ACHN (cell line): ENCODE results near the gene FGD4.

Experiments
- DNase-seq: peaks from one replicate; pipeline ENCODE4 v3.0.0-alpha.2; 2015
- in situ Hi-C: cut with HindIII; loops from 2 replicates; pipeline ENCODE4 v1.10.0; 2017; ENCODE audit warnings: low sequenced_read_pairs, low pct_ligation_motif_present, low pct_unique_long_range_greater_than_20kb

FGD4 gene

DNA sequence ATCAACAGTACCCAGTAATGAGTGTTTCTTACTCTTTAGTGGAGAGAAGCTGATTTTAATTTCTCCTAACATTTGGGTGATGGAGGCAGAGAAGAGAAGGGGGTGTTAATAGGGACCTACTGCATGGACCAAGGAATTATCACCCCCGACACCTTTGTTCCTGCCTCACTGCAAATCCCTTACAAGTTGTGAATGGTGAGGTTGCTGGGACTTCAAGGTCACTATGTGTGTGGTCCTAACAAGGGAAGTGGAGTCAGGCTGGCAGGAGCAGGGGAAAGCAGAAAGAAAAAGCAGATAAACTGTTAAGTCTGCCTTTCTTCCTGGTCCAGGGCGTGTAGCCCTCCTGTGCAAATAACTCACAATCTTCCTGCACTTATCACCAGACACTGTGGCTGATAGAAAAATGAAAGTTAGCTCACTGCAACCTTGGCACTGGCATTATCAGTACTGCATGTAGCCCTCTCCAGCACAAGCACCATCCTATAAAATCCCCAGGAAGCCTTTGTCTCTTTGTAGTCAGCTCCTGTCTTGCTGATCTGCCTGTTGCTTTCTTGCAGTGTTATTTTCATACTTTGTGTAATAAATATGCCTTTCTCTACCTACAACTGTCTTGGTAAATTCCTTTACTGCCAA, 167.4 kb downstream of the FGD4 start:
- in situ Hi-C loops, result no loop called here
- DNase-seq, result no peak

DNA sequence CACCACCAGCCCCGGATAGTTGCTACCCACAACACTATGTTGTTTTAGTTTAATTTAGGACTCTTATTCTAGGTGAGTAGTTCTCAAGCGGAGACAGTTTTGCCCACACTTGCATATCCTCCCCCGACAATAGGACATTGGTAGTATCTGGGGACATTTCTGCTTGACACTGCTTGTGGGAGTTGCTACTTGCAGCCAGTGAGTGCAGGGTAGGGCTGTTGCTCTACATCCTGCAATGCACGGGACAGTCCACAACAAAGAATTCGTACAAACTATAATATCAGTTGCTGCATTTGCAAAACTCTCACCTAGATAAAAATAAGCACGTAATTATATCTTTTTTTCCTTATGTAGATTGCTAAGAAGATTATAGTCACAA, 167.9 kb downstream of the FGD4 start:
- in situ Hi-C loops, result no loop called here
- no peak for DNase-seq

DNA sequence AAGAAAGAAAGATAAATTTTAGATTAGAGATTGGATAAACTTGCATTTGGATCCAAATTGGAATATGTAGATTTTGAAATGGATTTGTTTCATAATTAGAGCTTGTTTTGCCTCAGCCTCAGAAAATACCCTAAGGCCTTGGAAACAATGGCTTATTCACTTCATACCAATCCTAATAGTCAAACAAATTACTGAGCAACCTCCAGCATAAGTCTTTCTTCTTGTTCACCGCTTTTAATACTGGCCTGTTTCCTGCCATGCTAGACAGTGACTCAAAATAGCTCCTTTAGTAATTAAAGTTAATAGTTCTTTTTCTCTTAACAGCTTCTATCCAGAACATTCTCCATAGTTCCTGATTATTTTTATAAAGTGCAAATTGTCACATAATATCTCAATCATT, 168.9 kb downstream of the FGD4 start:
- in situ Hi-C loops, result no loop called here
- peak; percentile 25 for DNase-seq

DNA sequence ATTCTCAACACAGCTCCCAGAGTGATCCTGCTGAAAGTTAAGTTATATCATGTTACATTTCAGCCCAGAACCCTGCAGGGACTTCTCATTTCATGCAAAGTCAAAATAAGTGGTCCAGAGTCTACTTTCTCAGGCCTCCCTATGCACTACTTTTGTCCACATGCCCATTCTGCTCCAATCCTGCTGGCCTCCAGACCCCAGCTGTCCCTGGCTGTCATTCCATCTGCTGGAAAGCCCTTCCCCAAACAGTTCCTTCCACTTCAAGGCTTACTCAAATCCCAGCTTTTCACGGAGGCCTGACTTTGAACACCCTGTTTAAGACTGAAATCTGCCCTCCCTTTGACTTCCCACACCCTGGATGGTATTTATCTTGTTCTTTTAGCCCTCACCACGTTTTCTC, 169.9 kb downstream of the FGD4 start:
- DNase-seq, result no peak
- in situ Hi-C loops, result no loop called here

DNA sequence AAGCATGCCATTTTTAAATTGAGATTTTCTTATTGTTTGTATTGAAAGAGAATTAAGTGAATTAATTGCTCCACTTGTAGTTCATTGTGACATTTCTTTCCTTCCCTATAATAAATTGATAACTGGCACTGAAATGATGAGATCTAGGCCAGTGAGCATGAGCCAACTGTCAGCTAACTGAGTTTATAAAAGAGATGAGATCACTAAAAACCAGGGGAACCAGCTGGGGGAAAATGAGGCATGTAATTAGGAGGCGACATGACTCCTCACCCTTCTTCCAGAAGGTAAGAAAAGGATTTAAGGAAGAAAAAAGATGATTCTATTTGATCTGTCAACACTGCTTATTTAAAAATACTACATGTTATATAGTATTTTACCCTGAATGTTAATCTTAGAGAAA, 175.2 kb downstream of the FGD4 start:
- no peak for DNase-seq
- in situ Hi-C loops, result no loop called here

DNA sequence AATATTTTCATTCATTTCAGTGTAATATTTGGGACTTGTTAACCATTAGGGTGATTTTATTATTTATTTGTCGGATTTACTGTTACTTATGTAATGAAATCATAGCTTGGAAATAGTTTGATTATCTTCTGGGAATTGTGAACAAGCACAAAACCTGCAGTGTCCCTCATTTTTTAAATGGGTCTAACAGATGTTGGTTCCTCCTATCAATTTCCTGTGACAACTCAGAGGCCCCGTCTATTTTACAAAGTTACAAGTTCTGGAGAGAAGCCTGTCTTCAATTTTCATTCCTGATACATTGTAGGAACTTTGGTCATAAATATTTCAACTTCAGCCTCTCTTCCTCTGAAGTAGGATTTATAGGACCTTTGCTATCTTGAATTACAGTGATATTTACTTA, 178.0 kb downstream of the FGD4 start:
- DNase-seq, result no peak
- in situ Hi-C loops, result no loop called here

DNA sequence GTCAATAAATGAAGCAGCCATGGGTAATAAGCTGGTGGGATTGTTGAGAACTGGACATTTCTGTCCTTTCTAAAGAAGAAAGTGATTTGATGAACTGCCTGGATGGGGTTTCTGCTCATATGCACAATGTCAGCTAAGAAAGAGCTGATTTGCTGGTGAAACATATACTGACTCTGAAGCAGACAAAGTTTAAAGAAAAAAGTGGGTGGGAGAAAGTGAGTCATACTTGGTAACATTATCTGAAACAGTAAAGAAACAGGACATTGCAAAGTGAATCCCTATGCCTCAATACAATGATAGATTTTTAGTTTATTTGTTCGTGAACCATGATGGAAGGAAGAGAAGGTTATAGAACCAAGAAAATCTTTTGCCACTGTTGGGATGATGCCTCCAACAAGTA, 184.2 kb downstream of the FGD4 start:
- no peak for DNase-seq
- in situ Hi-C loops, result no loop called here

DNA sequence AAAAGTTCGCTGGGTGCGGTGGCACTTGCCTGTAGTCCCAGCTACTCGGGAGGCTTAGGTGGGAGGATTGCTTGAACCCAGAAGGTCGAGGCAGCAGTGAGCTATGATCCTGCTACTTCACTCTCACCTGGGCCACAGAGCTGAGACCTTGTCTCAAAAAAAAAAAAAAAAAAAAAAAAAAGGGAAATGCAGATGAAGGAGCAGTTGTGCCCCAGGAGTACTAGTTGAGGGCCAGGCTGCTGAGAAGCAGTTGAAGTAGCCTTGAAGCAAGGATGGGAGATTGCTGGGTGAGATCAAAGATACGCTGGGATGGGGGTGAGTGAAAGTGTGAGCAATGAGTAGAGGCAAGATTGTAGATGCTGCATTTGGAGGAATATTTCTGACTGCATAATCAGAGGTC, 186.3 kb downstream of the FGD4 start:
- in situ Hi-C loops, result no loop called here
- no peak for DNase-seq

DNA sequence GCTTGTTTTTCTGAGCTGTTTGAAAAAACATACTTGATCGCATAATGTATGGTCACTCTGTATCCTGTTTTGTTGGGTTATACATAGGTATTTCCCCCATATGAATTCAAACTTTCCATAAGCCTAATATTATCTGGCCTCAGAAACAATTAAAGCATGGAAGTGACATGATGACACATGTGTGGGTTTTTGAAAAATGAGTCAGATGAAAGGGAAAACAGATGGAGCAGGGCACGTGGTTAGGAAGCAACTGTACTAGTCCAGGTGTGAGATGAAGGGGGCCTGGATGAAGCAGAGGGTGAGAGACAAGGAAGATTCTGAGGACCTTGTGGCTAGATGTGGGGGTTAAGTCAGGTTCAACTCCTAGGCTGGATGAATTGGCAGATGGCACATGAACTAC, 187.0 kb downstream of the FGD4 start:
- DNase-seq, result peak; percentile 32
- in situ Hi-C loops, result no loop called here

DNA sequence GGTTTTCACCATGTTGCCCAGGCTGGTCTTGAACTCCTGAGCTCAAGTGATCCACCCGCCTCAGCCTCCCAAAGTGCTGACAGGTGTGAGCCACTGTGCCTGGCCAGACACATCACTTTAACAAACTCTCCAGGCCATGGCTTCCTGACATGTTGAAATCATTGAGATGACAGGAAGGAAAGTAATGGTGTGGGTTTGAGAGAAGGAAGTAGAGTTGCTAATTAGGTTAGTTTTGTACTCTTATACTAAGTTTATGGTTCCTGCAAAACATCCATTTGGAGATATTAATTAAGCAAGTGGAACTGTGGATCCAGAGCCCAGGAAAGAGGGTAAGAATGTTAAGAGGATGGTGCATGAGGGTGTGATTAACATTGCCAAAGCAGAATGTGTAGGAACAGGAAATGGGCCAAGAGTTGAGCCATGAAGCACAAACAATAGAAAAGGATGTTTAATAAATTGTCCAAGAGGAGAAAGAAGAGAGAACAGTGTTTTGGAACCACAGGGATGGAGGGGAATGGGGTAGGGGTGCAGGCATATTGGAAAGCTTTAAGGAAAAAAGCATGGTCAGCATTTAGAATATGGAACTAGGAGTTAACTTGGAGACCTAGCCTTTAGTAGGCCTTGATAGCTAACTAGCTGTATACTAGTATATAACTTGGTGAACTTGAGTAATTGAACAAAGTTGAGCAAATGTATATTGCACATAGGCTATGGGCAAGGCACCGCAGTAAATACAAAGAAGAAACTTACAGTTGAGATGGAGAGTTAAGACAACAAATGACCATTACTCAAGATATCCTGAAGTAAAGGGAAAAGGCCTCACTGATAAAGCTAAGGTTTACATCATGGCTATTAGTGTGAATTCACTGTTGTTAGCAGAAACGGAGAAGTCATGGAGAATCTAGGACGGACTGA, 188.5 kb downstream of the FGD4 start:
- in situ Hi-C loops, result no loop called here
- no peak for DNase-seq

DNA sequence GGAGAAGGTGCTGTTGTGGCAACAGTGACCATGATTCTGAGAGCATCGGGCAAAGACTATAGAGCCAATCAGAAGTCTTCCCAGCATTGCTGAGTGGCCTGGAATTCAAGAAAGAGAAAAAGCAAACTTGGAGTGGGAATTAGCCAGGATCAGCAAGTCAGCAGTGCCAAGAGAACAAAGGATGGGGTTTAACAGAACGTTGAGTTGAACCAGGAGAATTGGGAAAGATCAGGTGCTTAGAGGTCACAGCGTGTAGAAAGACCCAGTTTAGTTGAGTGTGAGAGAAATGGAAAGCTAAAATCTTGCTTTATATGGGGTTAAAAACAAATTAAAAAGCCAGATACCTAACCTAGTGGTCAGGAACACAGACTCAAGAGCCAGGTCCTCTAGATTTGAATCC, 189.2 kb downstream of the FGD4 start:
- in situ Hi-C loops, result no loop called here
- DNase-seq, result no peak

DNA sequence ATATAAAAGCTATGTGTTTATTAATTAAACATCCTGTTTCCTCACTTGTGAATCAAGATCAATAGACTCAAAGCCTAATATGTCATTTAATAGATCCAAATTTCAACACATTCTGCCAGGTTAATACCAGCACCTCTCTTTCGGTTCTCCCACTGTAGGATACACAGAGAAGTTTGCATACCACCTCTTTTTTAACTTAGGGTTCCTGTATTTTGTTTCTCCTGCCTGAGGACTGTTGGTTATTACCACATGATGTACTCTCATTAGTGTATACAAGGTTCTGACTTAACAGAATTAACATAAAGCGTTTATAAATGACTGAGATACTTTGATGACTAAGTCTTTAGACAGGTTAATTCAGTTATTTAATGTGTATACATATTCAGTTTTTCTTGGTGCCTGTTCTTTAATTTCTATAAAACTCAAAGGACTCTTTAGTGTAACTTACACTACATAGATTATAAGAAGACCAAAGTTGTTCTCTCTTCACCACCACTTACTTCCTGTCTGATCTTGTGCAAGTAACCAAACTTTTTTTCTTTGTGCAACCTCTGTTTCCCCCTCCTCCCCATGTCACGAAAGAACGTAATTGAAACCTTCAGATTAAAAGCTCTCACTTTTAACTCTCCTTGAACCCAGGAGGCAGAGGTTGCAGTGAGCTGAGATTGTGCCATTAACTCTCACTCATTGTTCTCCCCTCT, 190.0 kb downstream of the FGD4 start:
- in situ Hi-C loops, result no loop called here
- DNase-seq, result no peak

DNA sequence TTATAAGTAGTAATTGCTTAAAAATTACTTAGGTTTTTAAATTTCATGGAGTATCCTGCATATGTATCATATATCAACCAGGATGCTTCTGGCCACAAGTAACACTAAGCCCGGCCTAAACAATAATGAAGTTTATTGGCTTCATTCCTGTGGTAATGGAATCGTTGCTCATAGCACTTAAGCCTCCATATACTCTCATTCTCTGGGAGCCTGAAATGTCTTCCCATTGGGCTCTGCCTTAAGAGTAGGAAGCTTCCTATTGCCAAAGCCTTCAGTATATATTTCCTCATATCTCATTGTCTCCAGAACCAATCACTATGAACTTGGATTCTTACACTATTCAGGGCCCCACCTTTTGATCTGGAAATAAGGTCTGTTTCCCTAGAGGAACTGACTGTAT, 195.9 kb downstream of the FGD4 start:
- DNase-seq, result no peak
- in situ Hi-C loops, result no loop called here

DNA sequence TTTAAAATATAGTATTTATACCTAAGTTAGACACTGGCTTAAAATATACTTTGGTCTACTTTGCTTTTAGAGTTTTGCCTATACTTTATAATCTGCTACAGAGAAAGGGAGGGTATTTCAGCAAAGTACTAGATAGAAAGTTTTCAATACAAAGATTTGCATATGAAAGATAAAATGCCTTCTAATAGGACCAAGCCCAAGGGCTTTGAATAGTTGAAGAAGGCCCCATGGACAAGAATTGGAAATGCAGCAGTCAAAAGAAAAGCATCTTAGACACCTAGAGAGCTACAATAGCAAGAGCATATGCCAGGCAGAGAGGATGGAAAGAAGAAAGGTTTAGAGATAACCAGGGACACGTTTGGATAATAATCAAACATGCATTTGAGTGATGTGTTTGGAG, 196.7 kb downstream of the FGD4 start:
- no peak for DNase-seq
- in situ Hi-C loops, result no loop called here

DNA sequence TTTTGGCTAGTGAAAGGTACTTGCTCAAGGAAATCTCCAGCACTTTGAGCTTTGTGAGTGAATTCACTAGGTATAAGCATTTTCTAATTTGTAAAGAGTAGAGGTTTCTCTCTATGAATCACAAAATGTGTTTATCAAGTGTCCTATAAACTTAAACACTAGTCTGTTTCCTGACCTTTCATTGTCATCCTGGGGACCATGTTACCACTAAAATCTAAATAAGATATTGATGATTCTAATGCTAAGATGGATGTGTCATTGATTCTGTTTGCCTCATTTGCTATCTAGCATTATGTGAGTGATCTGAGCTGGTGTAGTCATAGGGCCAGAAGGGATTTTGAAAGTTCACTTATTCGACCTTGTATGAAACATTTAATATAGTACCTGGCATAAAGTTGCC, 199.3 kb downstream of the FGD4 start:
- in situ Hi-C loops, result no loop called here
- no peak for DNase-seq

DNA sequence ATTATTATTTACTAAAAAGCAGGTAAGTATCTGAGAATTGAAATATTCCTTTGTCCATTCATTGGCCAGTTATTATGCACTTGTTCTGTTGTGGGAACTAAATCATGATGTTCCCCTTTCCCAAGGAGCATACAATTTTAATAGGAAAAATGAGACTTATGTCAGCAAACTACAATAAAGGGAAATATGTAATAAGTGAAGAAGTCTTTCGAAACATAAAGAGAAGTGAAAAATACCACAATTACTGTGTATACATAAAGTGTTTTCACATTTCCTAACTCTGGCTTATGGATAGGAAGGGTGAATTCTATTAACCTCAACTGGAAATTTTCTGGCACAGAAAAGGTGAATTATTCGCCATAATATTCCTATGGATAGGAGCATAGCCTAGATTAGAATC, 201.3 kb downstream of the FGD4 start:
- DNase-seq, result no peak
- in situ Hi-C loops, result no loop called here

DNA sequence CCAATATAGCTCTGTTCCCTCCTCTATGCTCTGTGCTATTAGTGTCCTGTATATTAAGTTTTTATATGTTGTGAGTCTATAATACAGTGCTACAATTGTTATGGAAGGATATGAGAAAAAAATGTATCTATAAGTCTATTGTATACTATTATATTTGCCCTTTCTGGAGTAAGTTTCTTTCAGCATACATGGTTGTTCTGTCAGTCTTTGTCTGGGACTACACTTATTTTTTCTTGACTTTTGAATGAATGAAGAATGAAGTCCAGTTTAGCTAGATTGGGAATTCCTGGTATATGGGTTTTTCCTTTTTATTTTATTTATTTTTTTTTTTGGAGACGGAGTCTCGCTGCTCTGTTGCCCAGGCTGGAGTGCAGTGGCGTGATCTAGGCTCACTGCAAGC, 203.7 kb downstream of the FGD4 start:
- no peak for DNase-seq
- in situ Hi-C loops, result no loop called here

DNA sequence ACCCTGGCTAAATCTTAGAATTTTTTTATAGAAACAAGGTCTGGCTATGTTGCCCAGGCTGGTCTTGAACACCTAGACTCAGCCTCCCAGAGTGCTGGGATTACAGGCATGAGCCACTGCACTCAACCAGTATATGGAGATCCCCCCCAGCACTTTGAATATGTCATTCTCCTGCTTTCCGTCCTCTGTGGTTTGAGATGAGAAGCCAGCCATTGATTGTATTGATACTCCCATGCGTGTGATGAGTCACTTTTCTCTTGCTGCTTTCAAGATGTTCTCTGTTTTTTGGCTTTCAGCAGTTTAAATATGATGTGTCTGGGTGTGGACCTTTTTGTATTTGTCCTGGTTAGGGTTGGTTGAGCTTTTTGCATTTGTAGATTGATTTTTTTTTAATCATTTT, 204.5 kb downstream of the FGD4 start:
- DNase-seq, result no peak
- in situ Hi-C loops, result no loop called here

DNA sequence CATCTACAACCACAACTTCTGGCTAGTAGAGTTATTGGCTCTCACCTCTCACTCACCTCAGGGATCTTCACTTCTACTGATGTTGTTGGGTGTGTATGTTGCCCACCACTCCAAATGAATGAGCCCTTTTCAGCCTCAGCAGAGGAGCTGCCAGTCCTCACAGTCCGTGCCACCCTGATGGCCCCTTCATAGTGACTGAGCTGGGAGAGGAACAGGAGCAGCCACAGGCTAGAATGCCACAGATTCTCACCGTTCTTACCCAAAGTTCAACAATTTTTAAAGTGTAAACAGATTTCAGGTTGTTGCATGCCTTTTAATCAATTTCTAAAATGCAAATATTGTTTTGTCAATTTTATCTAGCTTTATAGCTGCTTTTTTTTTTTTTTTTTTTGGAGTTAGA, 205.2 kb downstream of the FGD4 start:
- in situ Hi-C loops, result no loop called here
- DNase-seq, result no peak
